ENCODE measurements around the gene CPNE5. TPM values are rescaled to one million over a fixed set of nuclear protein-coding genes. Genes with fewer than 3 reads are reported as not detected.

The CPNE5 gene
- total and polyA plus RNA-seq, 9 of the 15 experiments (the other 6 are each of a cell fraction or from before 2014, with no cell fraction given) = 0.14 to 1.0 (median 0.46) TPM; not detected in 2

- TF ChIP-seq SMAD4 (CRISPR knock-in tag; conservative IDR thresholded peaks at IDR 0.05) = no peak
- no peak for TF ChIP-seq RBFOX2 (IDR thresholded peaks at IDR 0.05; ENCODE audit: low read depth, low read length)
- TF ChIP-seq, protein P1, sequence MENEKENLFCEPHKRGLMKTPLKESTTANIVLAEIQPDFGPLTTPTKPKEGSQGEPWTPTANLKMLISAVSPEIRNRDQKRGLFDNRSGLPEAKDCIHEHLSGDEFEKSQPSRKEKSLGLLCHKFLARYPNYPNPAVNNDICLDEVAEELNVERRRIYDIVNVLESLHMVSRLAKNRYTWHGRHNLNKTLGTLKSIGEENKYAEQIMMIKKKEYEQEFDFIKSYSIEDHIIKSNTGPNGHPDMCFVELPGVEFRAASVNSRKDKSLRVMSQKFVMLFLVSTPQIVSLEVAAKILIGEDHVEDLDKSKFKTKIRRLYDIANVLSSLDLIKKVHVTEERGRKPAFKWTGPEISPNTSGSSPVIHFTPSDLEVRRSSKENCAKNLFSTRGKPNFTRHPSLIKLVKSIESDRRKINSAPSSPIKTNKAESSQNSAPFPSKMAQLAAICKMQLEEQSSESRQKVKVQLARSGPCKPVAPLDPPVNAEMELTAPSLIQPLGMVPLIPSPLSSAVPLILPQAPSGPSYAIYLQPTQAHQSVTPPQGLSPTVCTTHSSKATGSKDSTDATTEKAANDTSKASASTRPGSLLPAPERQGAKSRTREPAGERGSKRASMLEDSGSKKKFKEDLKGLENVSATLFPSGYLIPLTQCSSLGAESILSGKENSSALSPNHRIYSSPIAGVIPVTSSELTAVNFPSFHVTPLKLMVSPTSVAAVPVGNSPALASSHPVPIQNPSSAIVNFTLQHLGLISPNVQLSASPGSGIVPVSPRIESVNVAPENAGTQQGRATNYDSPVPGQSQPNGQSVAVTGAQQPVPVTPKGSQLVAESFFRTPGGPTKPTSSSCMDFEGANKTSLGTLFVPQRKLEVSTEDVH (IDR thresholded peaks at IDR 0.05; ENCODE audit: low read depth, partially characterized antibody) = no peak
- no peak for TF ChIP-seq KLF16 (IDR thresholded peaks at IDR 0.05)
- no peak for TF ChIP-seq ZNF384 (IDR thresholded peaks at IDR 0.05; ENCODE audit: low read depth, low read length)
- TF ChIP-seq MLX (CRISPR knock-in tag; conservative IDR thresholded peaks at IDR 0.05) = no peak
- no peak for TF ChIP-seq TRIM28 (IDR thresholded peaks at IDR 0.05)
- no peak for TF ChIP-seq ZBTB33 (CRISPR knock-in tag; IDR thresholded peaks at IDR 0.05)
- TF ChIP-seq RBM34 (IDR thresholded peaks at IDR 0.05; ENCODE audit: borderline replicate concordance, insufficient read depth, low read length) = no peak
These were observed 124.7 kb downstream of the CPNE5 start (continued) for GRCh38 chr6:36714511-36714910.
